Upper lobe of left lung (tissue), 4 donors: ENCODE data around the gene FAM168A.

Experiments used
- POLR2A ChIP-seq, 4 donors: fragments of 450-650 bp; IDR thresholded peaks; one replicate each; pipeline ENCODE4 v1.5.1; 2016 to 2017; ENCODE audit warnings: antibody characterized with exemption in 4 of 4, mild to moderate bottlenecking in 2 of 4
- POLR2AphosphoS5 ChIP-seq, 2 donors: sonication (generic); formaldehyde crosslinking; IDR thresholded peaks; one replicate each; pipeline ENCODE4 v1.5.1; 2017; ENCODE audit warnings: antibody characterized with exemption in 2 of 2

GRCh38 chr11:73382183-73382582 is 215.7 kb downstream of the FAM168A start:
- no peak for TF ChIP-seq POLR2A (IDR thresholded peaks at IDR 0.05)
- TF ChIP-seq POLR2AphosphoS5 (IDR thresholded peaks at IDR 0.05): no peak
